AG09319 (cell line): ENCODE data around the gene PRRT1B.
"Not testable (repeated sequence)": the region's sequence is repeated elsewhere in the genome, so short reads cannot be mapped to it uniquely, and the experiment has no call there.

Experiments used
- DNase-seq: peaks from one replicate; pipeline ENCODE4 v3.0.0-alpha.2; 2010; ENCODE audit warnings: low read depth; ENCODE audit errors: extremely low read depth
- TF ChIP-seq, protein P1 (sequence below): IDR thresholded peaks from 2 replicates; pipeline ENCODE4 v1.5.1; 2011; ENCODE audit warnings: low read depth, mild to moderate bottlenecking, inconsistent platforms, low read length, moderate library complexity

The PRRT1B gene

DNA sequence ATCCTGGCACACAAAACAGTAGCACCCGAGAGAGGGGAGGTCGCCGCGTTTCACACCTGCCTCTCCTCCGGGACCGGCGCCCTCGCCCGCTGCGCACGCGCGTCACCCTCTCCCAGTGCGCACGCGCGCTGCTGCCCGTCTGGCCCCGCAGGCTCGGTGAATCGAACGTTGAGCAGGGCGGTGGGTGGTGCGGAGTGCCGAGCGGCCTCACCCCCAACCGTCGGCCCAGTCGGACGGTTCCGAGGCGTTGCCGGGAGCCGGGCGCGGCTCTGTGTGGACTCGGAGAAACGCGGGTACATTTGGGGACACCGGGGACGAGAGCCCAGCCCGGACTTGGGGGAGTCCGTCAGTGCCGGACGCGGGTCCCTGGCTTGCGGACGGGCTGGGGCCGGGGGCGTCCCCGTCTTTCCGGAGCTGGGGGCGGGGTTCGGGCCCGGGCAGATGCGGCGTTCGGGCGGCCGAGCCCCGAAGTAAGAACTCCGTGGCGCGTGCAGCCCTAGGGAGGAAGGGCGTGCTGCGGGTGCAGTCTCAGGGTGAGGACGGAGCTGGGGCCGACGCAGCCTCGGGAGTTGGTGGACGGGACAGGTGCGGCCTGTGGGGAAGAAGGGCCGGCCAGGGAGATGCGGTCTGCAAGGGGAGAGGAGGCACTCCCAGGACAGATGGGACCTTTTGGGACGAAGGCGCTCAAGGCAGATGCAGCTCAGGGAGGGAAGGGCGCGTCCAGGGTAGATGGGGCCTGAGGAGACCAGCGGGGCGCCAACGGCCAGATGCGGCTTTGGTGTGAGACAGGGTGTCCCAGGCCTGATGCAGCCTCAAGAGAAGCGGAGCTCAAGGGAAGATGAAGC is 42.3 kb upstream of the PRRT1B start, which contains the start of gene POMT1:
Gene POMT1 (plus strand): TSS at position 138 of the 845 bp plus-strand sequence. CDS start 1,301 bp downstream, outside the sequence.
- TF ChIP-seq, protein P1, sequence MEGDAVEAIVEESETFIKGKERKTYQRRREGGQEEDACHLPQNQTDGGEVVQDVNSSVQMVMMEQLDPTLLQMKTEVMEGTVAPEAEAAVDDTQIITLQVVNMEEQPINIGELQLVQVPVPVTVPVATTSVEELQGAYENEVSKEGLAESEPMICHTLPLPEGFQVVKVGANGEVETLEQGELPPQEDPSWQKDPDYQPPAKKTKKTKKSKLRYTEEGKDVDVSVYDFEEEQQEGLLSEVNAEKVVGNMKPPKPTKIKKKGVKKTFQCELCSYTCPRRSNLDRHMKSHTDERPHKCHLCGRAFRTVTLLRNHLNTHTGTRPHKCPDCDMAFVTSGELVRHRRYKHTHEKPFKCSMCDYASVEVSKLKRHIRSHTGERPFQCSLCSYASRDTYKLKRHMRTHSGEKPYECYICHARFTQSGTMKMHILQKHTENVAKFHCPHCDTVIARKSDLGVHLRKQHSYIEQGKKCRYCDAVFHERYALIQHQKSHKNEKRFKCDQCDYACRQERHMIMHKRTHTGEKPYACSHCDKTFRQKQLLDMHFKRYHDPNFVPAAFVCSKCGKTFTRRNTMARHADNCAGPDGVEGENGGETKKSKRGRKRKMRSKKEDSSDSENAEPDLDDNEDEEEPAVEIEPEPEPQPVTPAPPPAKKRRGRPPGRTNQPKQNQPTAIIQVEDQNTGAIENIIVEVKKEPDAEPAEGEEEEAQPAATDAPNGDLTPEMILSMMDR = no peak
- DNase-seq = peak; percentile 49

DNA sequence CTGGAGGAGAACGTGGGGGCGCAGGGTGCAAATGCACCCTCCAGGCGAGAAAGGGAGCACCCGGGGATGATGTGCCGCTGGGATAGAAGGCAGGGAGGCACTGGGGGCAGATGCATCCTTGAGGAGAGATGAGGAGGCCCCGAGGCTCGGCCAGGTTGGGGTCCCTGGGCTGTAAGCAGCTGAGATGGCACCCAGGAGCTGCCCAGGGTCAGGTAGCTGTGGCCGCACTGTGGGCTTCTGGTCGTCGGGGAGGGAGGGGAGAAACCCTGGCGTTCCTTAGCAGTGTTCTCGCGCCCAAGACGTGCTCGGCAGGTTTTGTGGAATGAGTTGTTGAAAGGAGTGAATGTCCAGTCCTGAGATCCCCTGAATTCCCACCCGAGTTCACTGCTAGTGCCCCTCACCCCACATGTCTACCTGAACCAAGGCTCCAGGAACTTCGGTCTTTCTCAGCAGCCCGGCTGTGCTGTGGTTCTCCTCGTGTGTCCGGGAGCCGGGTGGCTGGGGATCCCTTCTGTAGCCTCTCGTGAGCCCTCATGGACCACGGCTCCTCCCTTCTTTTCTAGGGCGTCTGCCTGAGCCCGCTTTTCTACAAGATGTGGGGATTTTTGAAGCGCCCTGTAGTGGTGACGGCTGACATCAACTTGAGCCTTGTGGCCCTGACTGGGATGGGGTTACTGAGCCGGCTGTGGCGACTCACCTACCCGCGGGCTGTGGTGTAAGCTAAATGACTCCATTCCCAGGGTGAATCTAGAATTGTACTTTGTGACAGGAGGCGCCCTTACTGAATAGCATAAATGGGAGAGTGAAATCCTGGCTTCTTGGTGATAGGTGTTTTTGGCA is 41.5 kb upstream of the PRRT1B start:
- no peak for DNase-seq

DNA sequence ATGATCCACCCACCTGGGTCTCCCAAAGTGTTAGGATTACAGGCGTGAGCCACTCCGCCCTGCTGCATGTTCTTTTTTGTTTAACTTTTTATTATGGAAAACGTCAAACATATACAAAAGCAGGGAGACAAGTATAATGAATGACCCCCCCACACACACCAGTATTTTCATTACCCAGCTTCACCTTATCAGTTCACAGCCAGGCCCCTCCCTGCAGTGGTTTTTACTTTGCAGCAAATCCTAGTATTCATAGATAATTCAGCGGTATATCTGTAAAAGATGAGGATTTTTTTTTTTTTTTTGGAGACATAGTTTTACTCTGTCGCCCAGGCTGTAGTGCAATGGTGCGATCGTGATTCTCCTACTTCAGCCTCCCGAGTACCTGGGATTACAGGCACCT is 40.3 kb upstream of the PRRT1B start:
- TF ChIP-seq, protein P1 = no peak
- DNase-seq = no peak

More for the DNA sequence above, 41.5 kb upstream of the PRRT1B start:
- TF ChIP-seq, protein P1 = peak; percentile 3

DNA sequence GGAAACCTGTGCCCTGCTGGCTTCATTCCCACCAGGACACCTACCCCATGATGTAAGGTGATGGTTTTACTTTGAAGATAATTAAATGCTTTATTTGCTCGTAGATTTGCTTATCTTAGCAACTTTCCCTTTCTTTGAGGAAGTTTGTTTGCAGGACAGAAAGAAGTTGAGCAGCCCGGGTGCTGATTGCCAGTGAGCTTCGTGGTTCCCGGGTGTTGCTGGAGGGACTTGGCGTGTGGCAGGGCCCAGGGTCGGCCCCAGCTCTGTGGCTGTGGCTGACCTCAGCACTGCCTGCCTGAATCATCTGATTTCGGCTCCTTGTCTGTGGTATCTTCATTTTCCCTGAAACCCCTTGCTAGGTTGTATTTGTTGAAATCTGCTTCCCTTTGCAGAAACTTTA is 33.9 kb upstream of the PRRT1B start:
- TF ChIP-seq, protein P1 = no peak
- DNase-seq = no peak

DNA sequence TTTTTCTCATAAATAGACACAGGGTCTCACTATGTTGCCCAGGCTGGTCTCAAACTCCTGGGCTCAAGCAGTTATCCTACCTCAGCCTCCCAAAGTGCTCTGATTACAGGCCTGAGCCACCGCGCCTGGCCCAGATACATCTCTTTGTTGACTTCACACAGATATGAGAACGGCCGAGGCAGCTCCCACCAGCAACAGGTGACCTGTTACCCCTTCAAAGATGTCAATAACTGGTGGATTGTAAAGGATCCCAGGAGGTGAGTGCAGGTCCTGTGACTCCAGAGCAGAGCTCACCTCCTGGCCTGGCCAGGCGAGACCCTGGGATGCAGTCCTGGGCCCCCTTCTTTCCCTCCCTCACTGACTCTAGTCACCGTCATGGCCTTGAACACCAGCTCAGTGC is 33.4 kb upstream of the PRRT1B start:
- TF ChIP-seq, protein P1 = no peak
- DNase-seq = no peak

DNA sequence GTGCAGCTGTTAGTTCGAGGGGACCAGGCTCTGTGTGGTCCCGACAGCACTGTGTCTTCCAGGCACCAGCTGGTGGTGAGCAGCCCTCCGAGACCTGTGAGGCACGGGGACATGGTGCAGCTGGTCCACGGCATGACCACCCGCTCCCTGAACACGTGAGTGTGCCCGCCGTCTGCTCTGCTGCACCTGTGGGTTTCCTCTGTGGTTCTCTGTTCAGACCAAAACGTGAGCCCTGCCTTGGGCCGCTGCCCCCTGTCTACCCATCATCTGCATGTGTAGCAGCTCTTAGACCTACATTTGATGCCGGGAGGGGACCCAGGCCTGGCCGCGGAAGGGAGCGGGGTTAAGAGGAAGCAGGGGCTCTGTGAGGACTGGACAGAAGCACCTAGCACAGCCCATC is 32.1 kb upstream of the PRRT1B start:
- TF ChIP-seq, protein P1 = no peak
- DNase-seq = no peak

DNA sequence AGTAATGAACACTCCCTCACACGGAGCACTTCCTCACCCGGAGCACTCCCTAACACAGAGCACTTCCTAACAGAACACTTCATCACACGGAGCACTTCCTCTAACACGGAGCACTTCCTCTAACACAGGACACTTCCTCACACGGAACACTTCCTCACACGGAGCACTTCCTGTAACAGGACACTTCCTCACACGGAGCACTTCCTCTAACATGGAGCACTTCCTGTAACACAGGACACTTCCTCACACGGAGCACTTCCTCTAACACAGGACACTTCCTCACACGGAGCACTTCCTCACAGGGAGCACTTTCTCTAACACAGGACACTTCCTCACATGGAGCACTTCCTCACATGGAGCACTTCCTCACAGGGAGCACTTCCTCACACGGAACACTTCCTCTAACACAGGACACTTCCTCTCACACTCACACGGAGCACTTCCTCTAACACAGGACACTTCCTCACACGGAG is 29.7 kb upstream of the PRRT1B start:
- DNase-seq = not testable (repeated sequence)
